ENCODE results near the gene NREP. TPM values are rescaled to one million over a fixed set of nuclear protein-coding genes. Genes with fewer than 3 reads are reported as not detected.
A peak's percentile ranks its signal among the peaks of the same experiment; 100 is the strongest.

The NREP gene
- total RNA-seq, 1 experiment from 2014 or later, result 160 TPM

DNA sequence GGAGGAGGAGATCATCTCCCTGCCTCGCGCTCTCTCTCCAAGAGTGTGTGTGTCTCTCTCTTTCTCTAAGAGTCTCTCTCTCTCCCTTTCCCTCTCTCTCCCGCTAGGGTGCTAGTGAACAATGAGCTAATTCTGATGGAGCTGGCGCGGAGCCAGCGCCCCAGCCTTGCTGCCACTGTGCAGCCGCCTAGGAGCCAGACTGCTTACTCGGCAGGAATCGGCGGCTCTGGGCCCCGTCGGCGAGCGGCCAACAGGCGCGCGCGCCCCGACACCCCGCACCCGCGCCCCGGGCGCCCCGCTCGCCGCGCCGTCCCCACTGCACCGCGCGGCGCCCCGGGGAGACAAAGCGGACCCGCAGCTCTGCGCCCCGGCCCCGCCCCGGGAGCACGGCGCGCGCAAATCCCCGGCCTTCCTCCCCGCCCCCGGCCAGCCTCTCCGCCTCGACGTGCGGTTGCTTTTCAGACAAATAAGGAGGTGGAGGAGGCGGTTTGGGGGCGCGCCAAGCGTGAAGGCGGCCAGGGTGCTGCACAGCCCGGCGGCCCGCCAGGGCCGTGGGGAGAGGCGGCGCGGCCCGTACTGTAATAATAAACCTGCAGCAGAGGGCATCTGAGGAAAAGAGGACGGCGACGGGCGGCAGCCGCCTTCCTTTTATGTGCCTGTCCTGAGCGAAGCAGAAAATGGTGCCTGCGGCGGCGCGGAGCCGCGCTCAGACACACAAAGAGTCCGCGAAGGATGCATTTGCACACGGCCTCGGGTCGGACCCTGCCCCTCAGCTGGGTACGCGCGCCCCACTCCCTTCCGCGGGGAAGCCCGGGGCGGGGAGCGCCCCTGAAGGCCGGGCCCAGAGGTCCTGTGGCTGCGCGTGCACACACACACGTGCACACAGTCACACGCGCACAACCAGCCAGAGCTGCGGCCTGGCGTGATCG is 625 bp upstream of the NREP start (continued):
- TF ChIP-seq GRHL2 (CRISPR knock-in tag; IDR thresholded peaks at IDR 0.05; ENCODE audit: insufficient replicate concordance, severe bottlenecking) (no peak), NR1H2 (CRISPR knock-in tag; IDR thresholded peaks at IDR 0.05) (no peak), AR (CRISPR knock-in tag; IDR thresholded peaks at IDR 0.05) (no peak), CTCF (IDR thresholded peaks at IDR 0.05) (no peak), ZNF138 (CRISPR knock-in tag; conservative IDR thresholded peaks at IDR 0.05) (no peak), CBFB (CRISPR knock-in tag; IDR thresholded peaks at IDR 0.05; ENCODE audit: low read depth) (no peak), USF2 (CRISPR knock-in tag; IDR thresholded peaks at IDR 0.05) (peak; percentile 26; the same call in 1 of the 2 replicates), FOXP4 (CRISPR knock-in tag; IDR thresholded peaks at IDR 0.05) (no peak), ETV6 (CRISPR knock-in tag; IDR thresholded peaks at IDR 0.05) (no peak; the same call in 1 of the 2 replicates), PREB (CRISPR knock-in tag; IDR thresholded peaks at IDR 0.05; ENCODE audit: borderline replicate concordance) (no peak), ZNF317 (CRISPR knock-in tag; IDR thresholded peaks at IDR 0.05; ENCODE audit: borderline replicate concordance, low read depth) (no peak), ATF3 (CRISPR knock-in tag; conservative IDR thresholded peaks at IDR 0.05) (no peak), SOX15 (CRISPR knock-in tag; IDR thresholded peaks at IDR 0.05) (no peak), IRF2 (CRISPR knock-in tag; IDR thresholded peaks at IDR 0.05; ENCODE audit: borderline replicate concordance, low read depth) (no peak), TCF7 (CRISPR knock-in tag; IDR thresholded peaks at IDR 0.05; ENCODE audit: low read depth) (no peak), ZNF416 (CRISPR knock-in tag; IDR thresholded peaks at IDR 0.05) (no peak), RORB (CRISPR knock-in tag; IDR thresholded peaks at IDR 0.05) (no peak), FOXP1 (CRISPR knock-in tag; IDR thresholded peaks at IDR 0.05; ENCODE audit: borderline replicate concordance) (peak; percentile 34; the same call in 1 of the 2 replicates), ZNF219 (CRISPR knock-in tag; IDR thresholded peaks at IDR 0.05; ENCODE audit: borderline replicate concordance) (0 out of 2 replicates have a peak, but pooled peaks have one; percentile 26), MLX (CRISPR knock-in tag; IDR thresholded peaks at IDR 0.05) (no peak)
- TF ChIP-seq, protein P1, sequence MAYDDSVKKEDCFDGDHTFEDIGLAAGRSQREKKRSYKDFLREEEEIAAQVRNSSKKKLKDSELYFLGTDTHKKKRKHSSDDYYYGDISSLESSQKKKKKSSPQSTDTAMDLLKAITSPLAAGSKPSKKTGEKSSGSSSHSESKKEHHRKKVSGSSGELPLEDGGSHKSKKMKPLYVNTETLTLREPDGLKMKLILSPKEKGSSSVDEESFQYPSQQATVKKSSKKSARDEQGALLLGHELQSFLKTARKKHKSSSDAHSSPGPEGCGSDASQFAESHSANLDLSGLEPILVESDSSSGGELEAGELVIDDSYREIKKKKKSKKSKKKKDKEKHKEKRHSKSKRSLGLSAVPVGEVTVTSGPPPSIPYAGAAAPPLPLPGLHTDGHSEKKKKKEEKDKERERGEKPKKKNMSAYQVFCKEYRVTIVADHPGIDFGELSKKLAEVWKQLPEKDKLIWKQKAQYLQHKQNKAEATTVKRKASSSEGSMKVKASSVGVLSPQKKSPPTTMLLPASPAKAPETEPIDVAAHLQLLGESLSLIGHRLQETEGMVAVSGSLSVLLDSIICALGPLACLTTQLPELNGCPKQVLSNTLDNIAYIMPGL (CRISPR knock-in tag; IDR thresholded peaks at IDR 0.05), result peak; percentile 19; the same call in 1 of the 2 replicates
- TF ChIP-seq, protein P2, sequence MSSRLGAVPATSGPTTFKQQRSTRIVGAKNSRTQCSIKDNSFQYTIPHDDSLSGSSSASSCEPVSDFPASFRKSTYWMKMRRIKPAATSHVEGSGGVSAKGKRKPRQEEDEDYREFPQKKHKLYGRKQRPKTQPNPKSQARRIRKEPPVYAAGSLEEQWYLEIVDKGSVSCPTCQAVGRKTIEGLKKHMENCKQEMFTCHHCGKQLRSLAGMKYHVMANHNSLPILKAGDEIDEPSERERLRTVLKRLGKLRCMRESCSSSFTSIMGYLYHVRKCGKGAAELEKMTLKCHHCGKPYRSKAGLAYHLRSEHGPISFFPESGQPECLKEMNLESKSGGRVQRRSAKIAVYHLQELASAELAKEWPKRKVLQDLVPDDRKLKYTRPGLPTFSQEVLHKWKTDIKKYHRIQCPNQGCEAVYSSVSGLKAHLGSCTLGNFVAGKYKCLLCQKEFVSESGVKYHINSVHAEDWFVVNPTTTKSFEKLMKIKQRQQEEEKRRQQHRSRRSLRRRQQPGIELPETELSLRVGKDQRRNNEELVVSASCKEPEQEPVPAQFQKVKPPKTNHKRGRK (CRISPR knock-in tag; IDR thresholded peaks at IDR 0.05; ENCODE audit: borderline replicate concordance), result no peak

All from WTC11 (cell line).